SJCRH30 (cell line): ENCODE results near the gene DSCAM. TPM values are rescaled to one million over a fixed set of nuclear protein-coding genes. Genes with fewer than 3 reads are reported as not detected.
"Not testable (repeated sequence)": the region's sequence is repeated elsewhere in the genome, so short reads cannot be mapped to it uniquely, and the experiment has no call there.

Source experiments
- DNase-seq, 2 experiments: peaks; one replicate each; pipeline ENCODE4 v3.0.0-alpha.2; 2015 to 2020
- H3K27ac ChIP-seq: fragments of 250-450 bp; sonication (Bioruptor Pico); 2 replicates; pipeline ENCODE4 v1.5.1; 2020; ENCODE audit warnings: mild to moderate bottlenecking, moderate library complexity
- H3K27me3 ChIP-seq: fragments of 250-450 bp; sonication (Bioruptor Pico); 2 replicates; pipeline ENCODE4 v1.5.1; 2020; ENCODE audit warnings: mild to moderate bottlenecking, moderate library complexity
- H3K36me3 ChIP-seq: fragments of 250-450 bp; sonication (Bioruptor Pico); 2 replicates; pipeline ENCODE4 v1.5.1; 2020; ENCODE audit warnings: mild to moderate bottlenecking, moderate library complexity
- H3K4me1 ChIP-seq: fragments of 250-450 bp; sonication (Bioruptor Pico); 2 replicates; pipeline ENCODE4 v1.5.1; 2020; ENCODE audit warnings: mild to moderate bottlenecking, moderate library complexity
- H3K4me3 ChIP-seq: fragments of 250-450 bp; sonication (Bioruptor Pico); 2 replicates; pipeline ENCODE4 v1.5.1; 2020; ENCODE audit warnings: mild to moderate bottlenecking, moderate library complexity
- H3K9me3 ChIP-seq: fragments of 250-450 bp; sonication (Bioruptor Pico); replicated peaks from 2 replicates; pipeline ENCODE4 v1.5.1; 2020; ENCODE audit warnings: mild to moderate bottlenecking, moderate library complexity
- total RNA-seq: library from RNA; depleted of rRNA; stranded (reverse); fragments of >200 nt; shearing (Covaris generic); gene quantifications from 2 replicates; pipeline ENCODE4 v1.2.3, GENCODE V29; 2014

Gene DSCAM
- total RNA-seq, 1 experiment from 2014 or later = 0.02 TPM

DNA sequence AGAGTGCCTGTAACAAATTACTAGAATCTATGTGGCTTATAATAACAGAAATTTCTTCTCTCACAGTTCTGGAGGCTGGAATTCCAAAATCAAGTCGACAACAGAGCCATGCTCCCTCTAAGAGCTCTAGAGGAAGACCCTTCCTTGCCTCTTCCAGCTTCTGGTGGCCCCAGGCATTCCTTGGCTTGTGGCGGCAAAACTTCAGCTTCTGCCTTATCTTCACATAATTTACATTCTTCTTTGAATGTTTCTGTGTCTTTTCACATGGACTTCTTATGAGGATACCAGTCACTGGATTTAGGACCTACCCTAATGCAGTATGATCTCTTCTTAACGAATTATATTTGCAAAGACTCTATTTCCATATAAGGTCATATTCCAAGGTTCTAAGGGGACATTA, 655.3 kb downstream of the DSCAM start:
- Histone ChIP-seq H3K4me3 (no peak overlapping the region), H3K9me3 (no peaks in the 10 kb centered on the region), H3K27me3 (no peaks in the 10 kb centered on the region), H3K4me1 (no peaks in the 10 kb centered on the region), H3K27ac (no peak overlapping the region), H3K36me3 (no peaks in the 10 kb centered on the region)
- DNase-seq = no peak

DNA sequence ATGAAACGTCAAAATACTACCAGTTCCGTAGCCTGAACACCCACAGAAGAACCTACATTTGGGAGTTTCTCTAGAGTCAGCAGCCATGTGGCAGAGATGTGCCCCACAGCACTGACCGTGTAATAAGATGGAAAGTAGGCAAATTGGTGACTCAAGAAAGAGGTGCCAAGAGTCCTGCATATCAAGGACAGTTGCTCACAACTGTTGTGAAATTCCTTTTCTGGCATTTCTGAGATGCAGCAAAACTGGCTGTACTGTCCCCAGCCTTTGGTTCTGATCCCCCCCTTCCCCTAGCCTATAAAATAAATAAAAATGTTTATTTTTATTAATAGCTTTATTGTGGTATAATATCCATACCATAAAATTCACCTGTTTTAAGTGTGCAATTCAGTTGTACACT, 655.8 kb downstream of the DSCAM start:
- Histone ChIP-seq H3K4me1 (no peaks in the 10 kb centered on the region), H3K27me3 (no peaks in the 10 kb centered on the region), H3K36me3 (no peaks in the 10 kb centered on the region), H3K27ac (no peak overlapping the region), H3K9me3 (no peaks in the 10 kb centered on the region), H3K4me3 (no peak overlapping the region)
- no peak for DNase-seq

DNA sequence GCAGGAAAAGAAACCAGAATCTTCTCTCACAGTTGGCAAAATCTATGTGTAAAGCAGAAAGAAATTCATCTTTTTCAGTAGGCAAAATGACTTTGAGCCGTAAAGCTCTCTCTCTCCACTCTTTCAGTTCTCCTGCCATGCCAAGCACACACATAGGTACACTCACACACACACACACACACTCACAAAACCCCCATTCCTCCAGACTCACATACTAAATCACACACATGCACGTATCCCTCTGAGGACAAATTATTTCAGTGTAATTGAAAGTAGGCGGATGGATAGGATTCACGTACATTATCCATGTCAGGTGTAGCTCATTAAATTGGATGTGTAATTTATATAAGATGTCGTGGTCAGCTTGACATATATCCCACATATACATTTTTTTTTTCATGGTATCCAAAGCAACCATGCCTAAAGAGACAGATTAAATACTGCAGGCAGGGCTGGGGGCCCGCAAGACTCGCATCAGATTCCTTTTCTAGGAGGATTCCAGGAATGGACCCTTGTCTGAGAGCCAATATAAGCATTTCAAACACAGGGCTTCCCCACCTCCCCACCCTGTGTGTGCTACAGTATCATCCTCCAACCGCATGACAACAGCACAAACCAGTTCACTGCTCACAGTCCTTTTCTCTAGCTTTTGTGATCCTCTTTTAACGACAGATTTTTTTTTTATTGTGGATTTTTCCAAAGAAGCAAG, 658.9 kb downstream of the DSCAM start:
- no peak for DNase-seq
- no peaks in the 10 kb centered on the region for H3K9me3 ChIP-seq
- no peaks in the 10 kb centered on the region for H3K4me1 ChIP-seq
- no peak overlapping the region for H3K27ac ChIP-seq
- H3K27me3 ChIP-seq = no peaks in the 10 kb centered on the region
- H3K4me3 ChIP-seq = no peak overlapping the region
- no peaks in the 10 kb centered on the region for H3K36me3 ChIP-seq

DNA sequence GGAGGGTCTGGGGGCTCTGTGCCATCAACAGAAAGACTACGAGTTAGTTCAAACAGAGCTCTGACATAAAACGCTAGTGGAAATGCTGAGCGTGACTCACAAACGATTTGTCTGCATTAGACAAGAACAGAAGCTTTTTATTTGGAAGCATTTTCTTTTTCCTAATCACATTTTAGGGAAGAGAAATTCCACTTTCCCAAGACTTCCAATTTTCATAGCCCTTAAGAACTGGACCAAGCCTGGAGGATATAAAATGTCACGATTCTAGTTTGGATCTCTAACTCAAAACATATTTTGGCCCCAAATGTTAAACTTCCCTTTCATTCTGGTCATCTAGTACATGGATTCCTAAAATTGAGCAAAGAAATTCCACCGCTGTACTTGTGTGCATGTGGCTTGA, 659.7 kb downstream of the DSCAM start:
- H3K27me3 ChIP-seq = no peaks in the 10 kb centered on the region
- H3K4me3 ChIP-seq = no peak overlapping the region
- H3K4me1 ChIP-seq = no peaks in the 10 kb centered on the region
- H3K27ac ChIP-seq = no peak overlapping the region
- H3K9me3 ChIP-seq = no peaks in the 10 kb centered on the region
- DNase-seq = no peak
- no peaks in the 10 kb centered on the region for H3K36me3 ChIP-seq

DNA sequence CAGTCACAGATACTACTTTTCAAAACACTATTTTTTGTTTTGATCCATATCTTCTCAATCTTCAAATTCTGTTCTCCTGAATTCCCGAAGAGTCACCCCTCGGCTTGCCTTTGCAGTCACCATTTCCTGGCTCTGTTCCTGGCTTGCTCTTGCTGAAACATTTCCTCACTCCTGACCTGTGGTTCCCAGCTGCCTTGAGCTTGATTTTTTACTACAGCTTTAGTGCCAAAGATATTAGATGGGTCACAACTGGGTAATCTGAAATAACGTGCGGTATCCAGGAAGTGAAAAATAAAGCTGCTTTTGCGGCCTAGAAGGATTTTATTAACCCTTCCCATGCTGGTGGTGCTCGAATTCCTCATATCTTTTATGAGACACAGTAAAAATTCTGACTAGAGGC, 660.9 kb downstream of the DSCAM start:
- Histone ChIP-seq H3K9me3 (no peaks in the 10 kb centered on the region), H3K27ac (no peak overlapping the region), H3K4me1 (no peaks in the 10 kb centered on the region), H3K36me3 (no peaks in the 10 kb centered on the region), H3K4me3 (no peak overlapping the region), H3K27me3 (no peaks in the 10 kb centered on the region)
- DNase-seq = no peak

DNA sequence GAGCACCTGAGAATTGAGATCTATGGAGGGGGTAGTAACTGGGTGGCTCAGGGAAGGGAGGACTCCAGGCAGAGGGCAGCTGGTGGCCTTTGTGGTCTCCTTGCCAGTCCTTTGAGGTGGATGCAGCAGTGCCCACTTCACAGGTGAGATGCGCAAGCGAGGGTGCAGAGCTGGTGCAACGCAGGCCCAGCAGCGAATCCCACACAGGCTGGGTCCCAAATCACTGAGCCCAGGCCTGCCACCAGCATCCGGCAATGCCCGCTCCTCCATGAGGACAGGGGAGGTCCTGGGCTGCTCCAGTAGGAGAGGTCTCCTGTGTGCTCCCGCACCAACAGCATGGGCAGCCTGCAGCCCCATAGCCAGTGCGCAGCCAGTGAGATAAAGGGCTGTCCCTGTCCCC, 661.8 kb downstream of the DSCAM start:
- H3K4me3 ChIP-seq = no peak overlapping the region
- H3K4me1 ChIP-seq = no peaks in the 10 kb centered on the region
- no peaks in the 10 kb centered on the region for H3K36me3 ChIP-seq
- no peaks in the 10 kb centered on the region for H3K9me3 ChIP-seq
- H3K27ac ChIP-seq = no peak overlapping the region
- no peaks in the 10 kb centered on the region for H3K27me3 ChIP-seq
- DNase-seq = no peak

DNA sequence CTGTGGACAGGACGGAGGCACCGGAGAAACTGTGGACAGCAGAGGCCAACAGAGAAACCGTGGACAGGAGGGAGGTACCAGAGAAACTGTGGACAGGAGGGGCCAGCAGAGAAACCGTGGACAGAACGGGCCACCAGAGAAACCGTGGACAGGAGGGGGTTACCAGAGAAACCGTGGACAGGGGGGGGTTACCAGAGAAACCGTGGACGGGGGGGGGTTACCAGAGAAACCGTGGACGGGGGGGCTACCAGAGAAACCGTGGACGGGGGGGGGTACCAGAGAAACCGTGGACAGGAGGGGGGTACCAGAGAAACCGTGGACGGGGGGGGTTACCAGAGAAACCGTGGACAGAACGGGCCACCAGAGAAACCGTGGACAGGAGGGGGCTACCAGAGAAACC, 664.5 kb downstream of the DSCAM start:
- not testable (repeated sequence) for H3K4me3 ChIP-seq, H3K9me3 ChIP-seq, H3K36me3 ChIP-seq, H3K27ac ChIP-seq, H3K4me1 ChIP-seq, H3K27me3 ChIP-seq, DNase-seq

DNA sequence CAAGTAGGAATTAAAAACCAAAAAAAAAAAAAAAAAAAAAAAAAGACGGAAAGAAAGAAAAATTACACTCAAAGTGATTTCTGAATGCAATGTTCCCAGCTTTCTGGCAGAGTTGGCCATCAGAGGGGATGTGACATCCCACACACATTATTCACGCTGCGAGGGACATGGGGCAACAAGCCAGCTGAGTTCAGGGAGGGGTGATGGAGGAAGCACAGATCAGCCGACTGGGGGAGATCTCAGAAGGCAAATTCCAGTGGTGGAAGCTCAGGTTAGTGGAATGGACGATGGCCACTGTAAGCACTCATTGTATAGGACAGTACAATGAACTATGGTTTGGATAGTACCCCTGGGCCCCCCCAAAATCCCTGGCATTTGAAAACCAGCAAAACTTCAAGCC, 667.8 kb downstream of the DSCAM start:
- Histone ChIP-seq H3K4me3 (no peak overlapping the region), H3K4me1 (peaks cover 7% of the 10 kb centered on the region; the same call in 1 of the 2 replicates), H3K27me3 (no peaks in the 10 kb centered on the region), H3K36me3 (no peaks in the 10 kb centered on the region), H3K27ac (no peak overlapping the region), H3K9me3 (no peaks in the 10 kb centered on the region)
- DNase-seq = peak in 1 of 2 experiments; percentile 6

DNA sequence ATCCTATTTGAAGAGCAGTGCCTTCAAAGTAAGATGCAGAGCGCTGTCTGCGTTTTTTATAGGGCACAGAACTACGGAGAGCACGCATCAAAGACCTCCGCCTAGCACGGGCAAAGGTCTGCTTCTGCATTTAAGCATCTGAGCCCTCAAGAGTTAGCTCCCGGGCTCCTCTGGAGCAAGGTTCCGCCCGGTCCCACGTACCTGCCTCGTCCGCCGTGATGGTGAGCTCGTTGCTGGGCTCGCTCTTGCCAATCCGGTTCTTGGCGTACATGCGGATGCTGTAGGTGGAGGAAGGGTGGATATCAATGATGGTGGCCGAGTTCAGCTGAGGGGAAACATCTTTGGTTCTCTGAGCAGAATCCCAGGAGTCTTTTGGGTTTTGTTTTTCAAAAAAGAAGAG, 668.2 kb downstream of the DSCAM start:
- H3K4me1 ChIP-seq = peaks cover 7% of the 10 kb centered on the region; the same call in 1 of the 2 replicates
- no peaks in the 10 kb centered on the region for H3K27me3 ChIP-seq
- H3K9me3 ChIP-seq = no peaks in the 10 kb centered on the region
- no peaks in the 10 kb centered on the region for H3K36me3 ChIP-seq
- no peak for DNase-seq
- no peak overlapping the region for H3K4me3 ChIP-seq
- H3K27ac ChIP-seq = no peak overlapping the region

DNA sequence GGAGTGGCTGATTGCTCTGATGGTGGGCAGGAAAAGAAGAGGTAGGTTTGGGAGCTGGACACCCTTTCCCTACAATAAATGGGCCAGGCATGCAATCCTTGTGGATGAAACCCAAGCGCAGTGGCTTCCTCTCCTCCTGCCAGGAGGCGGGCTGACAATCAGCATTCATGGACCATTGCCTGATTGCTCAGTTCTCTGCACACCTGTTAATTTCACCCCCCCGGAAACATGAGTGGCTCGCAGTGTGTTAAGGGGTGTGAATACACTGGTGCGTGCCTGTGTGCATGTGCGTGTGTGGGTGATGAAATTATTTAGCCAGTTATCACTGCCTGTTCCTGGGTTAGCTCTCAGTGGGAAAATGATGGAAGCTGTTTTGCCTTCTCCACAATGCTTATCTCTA, 669.0 kb downstream of the DSCAM start:
- Histone ChIP-seq H3K9me3 (no peaks in the 10 kb centered on the region), H3K4me1 (peaks cover 7% of the 10 kb centered on the region; the same call in 1 of the 2 replicates), H3K4me3 (no peak overlapping the region), H3K27me3 (peaks cover 3% of the 10 kb centered on the region; the same call in 1 of the 2 replicates), H3K27ac (no peak overlapping the region), H3K36me3 (no peaks in the 10 kb centered on the region)
- DNase-seq = no peak

DNA sequence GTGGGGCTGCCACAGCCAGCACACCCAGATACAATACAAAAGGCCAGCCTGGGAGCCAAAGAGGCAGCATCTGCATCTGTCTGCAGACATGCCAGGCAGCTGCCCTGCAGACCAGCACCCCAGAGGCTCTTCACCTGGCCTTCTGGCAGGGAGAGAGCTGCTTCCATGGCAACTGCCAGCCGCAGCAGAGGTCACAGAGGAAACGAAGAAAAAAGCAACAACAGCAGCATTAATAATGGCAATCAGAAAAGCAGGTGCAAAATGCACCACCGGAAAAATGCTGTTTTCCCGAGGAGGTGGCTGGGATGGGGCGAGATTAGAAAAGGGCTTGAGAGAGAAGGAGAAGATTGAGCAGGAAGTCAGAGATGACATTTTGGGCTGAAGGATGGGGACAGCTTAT, 670.2 kb downstream of the DSCAM start:
- Histone ChIP-seq H3K9me3 (no peaks in the 10 kb centered on the region), H3K4me1 (peaks cover 7% of the 10 kb centered on the region; the same call in 1 of the 2 replicates), H3K36me3 (no peaks in the 10 kb centered on the region), H3K27ac (no peak overlapping the region), H3K4me3 (no peak overlapping the region), H3K27me3 (peaks cover 4% of the 10 kb centered on the region; the same call in 1 of the 2 replicates)
- peak; percentile 39 to 59 for DNase-seq

DNA sequence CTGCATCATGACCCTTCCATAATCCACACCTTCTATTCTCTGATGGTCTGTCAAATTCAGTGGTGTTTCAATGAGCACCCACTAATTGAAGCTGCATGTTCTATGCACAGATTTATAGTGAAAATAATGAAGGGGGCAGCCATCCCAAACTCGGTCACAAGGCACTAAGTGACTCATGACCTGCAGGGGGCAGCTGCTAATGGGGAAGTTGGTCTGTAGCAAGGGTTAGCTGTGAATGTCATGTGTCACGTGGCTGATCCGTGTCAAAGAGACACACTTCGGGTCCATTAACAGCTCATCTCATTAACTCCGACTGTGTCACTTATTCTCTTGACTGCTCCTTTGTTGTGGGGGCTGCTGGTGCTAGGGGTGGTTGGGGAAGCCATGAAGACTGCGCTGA, 673.1 kb downstream of the DSCAM start:
- Histone ChIP-seq H3K4me1 (peaks cover 7% of the 10 kb centered on the region; the same call in 1 of the 2 replicates), H3K27me3 (peaks cover 4% of the 10 kb centered on the region; the same call in 1 of the 2 replicates), H3K4me3 (no peak overlapping the region), H3K36me3 (no peaks in the 10 kb centered on the region), H3K27ac (no peak overlapping the region), H3K9me3 (no peaks in the 10 kb centered on the region)
- DNase-seq = no peak

DNA sequence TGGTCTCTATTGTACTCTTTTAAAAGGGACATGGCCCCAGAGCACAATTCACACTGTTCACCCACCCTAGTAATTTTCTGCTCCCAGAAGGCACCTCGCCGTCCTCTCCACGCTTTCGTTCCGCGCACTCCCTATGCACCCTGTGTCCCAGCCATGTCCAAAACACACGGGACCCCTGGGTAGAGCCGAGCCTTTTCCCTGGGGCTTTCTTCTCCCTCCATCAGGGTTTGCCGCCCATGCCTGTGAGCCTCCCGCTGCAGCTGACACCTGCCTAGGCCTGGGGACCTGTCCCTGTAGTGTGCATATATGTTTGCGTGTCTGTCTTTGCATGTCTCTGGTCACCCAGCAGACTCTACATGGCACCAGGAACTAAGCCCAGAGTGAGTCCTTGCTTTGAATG, 677.0 kb downstream of the DSCAM start:
- H3K27me3 ChIP-seq = peaks cover 7% of the 10 kb centered on the region; the same call in 1 of the 2 replicates
- no peaks in the 10 kb centered on the region for H3K4me1 ChIP-seq
- no peaks in the 10 kb centered on the region for H3K36me3 ChIP-seq
- DNase-seq = no peak
- H3K9me3 ChIP-seq = no peaks in the 10 kb centered on the region
- no peak overlapping the region for H3K27ac ChIP-seq
- H3K4me3 ChIP-seq = no peak overlapping the region

DNA sequence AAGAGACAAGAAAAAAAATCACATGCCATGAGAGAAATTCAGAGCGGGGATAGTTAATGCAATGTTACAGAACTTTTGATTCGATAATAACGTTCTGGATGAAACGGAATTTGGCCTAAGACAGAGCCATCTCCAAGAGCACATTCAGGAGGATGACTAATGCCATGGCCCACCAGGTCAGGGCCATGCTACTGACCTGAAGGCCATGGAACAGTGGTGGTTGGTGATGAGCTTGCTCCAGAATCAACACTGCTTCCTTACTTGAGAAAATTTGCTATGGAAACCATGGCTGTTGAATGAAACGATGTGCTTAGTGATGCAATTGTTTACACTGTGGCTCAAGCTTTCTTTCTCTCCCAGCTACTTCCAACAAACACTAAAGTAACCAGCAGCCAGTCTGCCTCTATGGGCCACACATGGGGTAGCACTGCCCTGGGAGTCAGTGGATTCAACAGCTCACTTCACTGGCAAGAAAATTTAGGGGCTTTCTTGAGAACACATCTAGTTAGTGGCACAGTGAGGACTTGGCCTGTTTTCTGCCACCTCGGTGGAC, 680.6 kb downstream of the DSCAM start:
- DNase-seq = no peak
- H3K4me1 ChIP-seq = no peaks in the 10 kb centered on the region
- H3K27me3 ChIP-seq = 0 out of 2 replicates have a peak, but pooled peaks cover 3% of the 10 kb centered on the region
- no peak overlapping the region for H3K4me3 ChIP-seq
- no peak overlapping the region for H3K27ac ChIP-seq
- no peaks in the 10 kb centered on the region for H3K36me3 ChIP-seq
- no peaks in the 10 kb centered on the region for H3K9me3 ChIP-seq

DNA sequence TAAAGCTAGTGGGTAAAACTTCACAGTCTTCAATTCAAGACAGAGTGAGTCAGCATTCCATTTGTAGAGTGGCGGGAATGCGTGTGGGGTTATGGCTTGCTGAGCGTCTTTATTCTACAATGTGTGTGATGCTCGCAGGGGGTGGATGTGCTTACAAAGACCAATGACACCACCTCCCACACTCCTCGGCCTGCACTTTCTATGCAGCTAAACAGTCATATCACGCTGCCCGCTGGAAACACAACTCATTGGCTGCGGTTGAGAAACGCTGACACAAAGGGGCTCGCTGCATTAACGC, 681.2 kb downstream of the DSCAM start:
- no peaks in the 10 kb centered on the region for H3K4me1 ChIP-seq

More for the DNA sequence above, 681.2 kb downstream of the DSCAM start:
- Histone ChIP-seq H3K4me3 (no peak overlapping the region), H3K27ac (no peak overlapping the region), H3K36me3 (no peaks in the 10 kb centered on the region), H3K9me3 (no peaks in the 10 kb centered on the region), H3K27me3 (0 out of 2 replicates have a peak, but pooled peaks cover 3% of the 10 kb centered on the region)
- no peak for DNase-seq
